DMS53 treated with DMSO at 0.1 percent for 48 hours (cell line): ENCODE results near the gene NEDD4L.

Source experiments
- DNase-seq: peaks from one replicate; lab custom pipeline; 2025; ENCODE audit not compliant: unreplicated experiment; lab: John Stamatoyannopoulos, UW

NEDD4L gene

DNA sequence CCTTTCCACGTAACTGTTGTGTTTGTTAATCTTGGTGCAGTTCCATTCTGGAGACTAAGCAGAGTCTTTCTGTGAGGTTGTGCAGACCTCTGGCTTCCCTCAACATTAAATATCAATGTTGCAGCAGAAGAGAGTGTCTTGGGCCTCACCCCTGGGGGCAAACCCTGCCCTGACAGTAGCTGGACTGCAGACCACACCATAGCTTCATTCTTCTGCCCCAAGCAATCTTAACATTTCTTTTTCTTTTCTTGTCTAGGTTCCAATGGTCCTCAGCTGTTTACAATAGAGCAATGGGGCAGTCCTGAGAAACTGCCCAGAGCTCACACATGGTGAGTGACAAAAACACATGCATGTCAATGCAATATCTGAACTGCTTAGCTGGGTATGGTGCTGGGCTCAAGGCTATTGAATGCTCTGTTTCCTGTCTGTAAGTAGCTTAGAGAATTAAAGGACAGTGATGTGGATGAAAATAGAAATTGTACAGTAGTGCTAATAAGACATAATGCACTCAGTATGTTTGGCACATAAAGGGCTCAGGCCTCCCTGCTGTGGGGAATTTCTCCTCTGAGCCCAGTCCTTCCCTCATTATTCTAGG is 347.3 kb downstream of the NEDD4L start:
- DNase-seq: no peak

DNA sequence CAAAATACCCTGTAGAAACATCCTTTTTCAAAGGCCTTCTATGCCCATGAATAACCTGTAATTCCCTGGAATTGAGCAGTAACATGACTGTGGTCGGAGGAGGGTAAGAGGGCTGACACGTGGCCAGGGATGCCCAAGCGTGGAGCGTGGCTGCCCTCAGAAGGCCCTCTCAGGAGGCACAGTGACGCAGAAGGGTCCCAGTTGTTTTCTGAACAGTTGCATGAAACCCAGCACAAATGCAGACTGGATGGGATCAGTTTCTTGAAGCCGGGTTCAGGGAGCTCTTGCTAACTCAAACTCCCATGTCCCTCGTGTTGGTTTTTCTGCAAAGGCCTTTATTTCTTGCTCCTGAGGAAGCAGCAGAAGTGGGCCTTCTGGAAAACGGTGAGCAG is 347.9 kb downstream of the NEDD4L start:
- no peak for DNase-seq

- no peak for DNase-seq
Observed at GRCh38 chr18:58392324-58393000, 348.4 kb downstream of the NEDD4L start.

DNA sequence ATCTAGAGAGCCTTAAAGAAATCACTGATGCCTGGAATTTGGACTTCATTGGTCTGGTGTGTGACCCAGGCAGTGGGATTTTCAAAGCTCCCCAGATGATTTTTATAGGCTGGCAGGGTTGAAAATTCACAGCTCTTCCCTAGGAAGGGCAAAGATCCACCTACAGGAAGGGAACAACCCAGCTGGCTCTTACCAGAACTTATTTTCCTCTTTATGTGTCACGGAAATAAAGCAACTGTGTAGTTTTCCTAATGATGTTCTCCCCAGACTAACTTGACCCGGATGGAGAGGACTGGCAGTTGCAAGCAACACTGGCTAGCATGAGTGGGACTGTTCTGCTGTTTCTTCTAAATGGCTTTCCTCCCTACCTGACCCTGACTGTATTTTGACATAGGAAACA is 349.3 kb downstream of the NEDD4L start:
- DNase-seq: no peak

- no peak for DNase-seq
Observed at GRCh38 chr18:58394046-58394445, 350.0 kb downstream of the NEDD4L start.

GRCh38 chr18:58394602-58395425 is 350.8 kb downstream of the NEDD4L start:
- DNase-seq: no peak

DNA sequence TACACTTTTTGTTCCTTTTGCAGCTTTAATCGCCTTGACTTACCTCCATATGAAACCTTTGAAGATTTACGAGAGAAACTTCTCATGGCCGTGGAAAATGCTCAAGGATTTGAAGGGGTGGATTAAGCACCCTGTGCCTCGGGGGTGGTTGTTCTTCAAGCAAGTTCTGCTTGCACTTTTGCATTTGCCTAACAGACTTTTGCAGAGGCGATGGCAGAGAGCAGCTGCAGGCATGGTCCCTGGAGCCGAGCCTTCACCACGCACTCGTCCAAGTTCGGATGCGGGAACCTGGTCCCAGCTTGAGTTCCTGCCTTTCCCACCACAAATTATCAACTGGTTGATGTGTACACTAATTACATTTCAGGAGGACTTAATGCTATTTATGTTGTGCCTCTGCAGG is 352.1 kb downstream of the NEDD4L start:
- no peak for DNase-seq

- DNase-seq: no peak
Observed at GRCh38 chr18:58396966-58397365, 352.9 kb downstream of the NEDD4L start.

DNA sequence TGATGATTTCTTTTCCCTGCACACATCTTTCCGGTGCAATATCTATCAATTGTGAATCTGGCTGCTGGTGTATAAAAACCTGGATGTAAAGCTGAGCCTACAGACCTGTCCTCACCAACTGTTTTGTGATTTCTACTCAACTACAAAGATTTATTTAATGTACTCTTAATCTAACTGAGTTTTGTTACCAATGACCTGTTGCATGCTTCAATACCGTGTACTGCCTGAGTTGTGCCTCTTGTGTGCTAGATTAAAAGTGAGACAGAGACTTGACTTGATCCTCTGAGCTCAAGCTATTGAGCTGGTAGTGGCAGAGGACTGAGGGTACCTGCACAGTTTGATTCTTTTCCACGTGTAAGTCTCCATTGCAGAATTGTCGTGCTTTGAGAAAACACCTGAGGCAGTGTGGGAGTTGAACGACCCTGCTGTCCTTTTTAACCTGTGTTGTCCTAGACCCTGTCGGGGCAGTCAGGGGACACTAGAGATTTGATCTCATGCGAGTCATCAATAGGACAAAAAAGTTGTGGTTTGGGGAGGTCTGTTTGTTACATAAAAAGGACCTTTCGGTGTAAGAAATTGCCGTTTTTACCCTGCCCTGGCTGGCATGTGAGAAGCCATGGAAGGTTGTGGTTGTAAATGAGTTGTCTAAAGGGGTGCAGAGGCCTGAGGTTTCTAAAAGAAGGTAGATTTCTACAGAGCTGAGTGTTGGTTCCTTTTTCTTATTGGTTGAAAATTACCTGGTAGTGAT is 353.5 kb downstream of the NEDD4L start:
- no peak for DNase-seq

GRCh38 chr18:58398648-58399398 is 354.8 kb downstream of the NEDD4L start:
- DNase-seq: no peak

- no peak for DNase-seq
Observed at GRCh38 chr18:58400331-58400870, 356.4 kb downstream of the NEDD4L start.

DNA sequence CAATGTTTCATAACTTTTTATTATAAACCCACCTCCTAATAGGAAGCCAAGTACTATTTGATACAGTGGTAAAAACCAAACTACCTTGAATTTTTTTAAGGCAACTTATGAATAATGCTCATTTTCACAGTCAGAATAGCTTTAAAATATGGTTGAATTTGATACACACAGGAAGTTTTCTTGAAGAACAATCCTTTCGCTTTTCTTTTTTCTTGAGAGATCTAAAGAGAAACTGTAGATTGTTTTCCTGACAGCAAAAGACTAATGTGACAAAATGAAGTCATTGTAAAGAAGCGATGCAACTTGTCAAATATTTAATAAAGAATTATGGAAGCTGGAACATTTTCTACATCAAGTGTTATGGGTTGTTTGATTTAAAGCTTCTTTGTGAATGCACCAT is 357.2 kb downstream of the NEDD4L start:
- DNase-seq: no peak

GRCh38 chr18:58402247-58402646 is 358.2 kb downstream of the NEDD4L start:
- no peak for DNase-seq

DNA sequence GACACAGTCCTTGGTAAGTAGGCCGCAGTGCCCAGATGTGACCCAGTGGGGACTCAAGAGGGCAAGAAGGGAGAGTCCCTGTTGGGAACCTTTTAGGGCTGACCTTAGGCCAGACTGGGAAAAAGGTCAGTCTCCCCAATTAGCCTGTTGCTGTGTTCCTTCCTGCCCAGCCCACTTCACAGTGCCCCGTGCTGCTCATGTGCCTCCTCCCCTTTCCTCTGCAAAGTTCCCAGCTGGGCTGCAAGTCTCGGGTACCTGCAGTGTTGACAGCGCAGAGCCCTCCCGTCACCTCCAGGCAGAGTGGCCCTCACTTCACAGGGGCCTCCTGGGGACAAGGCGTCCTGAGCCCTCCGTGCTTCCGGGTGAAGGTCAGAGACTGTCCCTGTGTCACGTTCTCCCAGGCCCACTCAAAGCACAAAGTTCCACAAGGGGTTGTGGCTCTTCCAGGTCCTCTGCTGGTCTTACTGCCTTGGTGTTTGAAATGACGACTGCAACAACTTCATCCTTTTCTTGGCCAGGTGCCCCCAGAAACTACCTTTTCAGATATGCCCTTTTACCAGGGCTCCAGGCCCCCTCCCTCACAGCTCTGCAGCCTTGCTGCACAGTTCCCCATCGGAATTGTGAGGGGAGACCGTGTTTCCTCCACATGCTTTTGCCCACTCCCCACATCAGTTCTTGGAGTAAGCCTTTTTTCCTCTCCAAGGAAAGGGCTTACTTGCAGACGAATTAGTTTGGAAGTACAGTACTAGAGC is 359.1 kb downstream of the NEDD4L start:
- no peak for DNase-seq

DNA sequence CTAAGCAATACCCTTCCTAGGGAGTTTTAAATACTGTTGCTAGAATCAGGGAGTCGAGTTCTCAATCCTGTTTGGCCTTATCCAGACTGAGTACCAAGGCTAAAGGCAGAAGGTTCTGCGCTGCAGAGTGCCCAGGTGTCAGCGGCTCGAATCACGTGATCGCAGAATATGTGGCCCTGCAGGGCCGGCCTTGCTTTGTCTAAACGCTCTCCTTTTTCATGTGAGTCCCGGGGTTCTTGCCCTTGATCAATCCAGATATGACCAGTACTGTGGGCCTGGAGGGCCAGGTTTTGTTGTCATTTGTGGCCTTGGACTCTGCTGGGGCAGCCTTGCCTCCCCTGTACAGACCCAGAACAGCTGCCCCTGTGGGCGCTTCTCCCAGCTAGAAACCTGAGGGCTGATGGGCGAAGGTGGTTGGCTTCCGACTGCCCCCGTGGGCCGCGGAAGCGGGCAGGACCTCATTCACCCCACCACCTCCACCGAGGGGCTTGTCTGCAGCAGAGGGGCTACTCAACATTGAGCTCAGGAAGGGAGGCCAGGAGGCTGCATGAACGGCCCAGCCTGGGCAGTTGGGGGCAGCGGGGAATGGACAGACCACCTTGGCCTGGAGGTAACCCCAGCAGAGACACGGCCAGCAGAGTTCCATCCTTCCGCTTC is 359.9 kb downstream of the NEDD4L start:
- no peak for DNase-seq

- no peak for DNase-seq
Observed at GRCh38 chr18:58405107-58405898, 361.3 kb downstream of the NEDD4L start.

DNA sequence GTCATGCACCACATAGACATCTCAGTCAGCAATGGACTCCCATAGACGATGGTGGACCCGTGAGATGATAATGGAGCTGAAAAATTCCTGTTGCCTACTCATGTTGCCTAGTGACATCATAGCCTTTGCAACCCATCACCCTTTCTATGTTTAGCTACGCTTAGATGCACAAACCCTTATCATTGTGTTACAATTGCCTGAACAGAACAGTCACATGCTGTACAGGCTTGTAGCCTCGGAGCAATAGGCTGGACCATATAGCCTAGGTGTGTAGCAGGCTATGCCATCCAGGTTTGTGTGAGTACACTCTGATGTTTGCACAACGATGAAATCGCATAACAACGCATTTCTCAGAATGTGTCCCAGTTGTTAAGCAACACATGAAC is 363.2 kb downstream of the NEDD4L start:
- peak; percentile 22 for DNase-seq

DNA sequence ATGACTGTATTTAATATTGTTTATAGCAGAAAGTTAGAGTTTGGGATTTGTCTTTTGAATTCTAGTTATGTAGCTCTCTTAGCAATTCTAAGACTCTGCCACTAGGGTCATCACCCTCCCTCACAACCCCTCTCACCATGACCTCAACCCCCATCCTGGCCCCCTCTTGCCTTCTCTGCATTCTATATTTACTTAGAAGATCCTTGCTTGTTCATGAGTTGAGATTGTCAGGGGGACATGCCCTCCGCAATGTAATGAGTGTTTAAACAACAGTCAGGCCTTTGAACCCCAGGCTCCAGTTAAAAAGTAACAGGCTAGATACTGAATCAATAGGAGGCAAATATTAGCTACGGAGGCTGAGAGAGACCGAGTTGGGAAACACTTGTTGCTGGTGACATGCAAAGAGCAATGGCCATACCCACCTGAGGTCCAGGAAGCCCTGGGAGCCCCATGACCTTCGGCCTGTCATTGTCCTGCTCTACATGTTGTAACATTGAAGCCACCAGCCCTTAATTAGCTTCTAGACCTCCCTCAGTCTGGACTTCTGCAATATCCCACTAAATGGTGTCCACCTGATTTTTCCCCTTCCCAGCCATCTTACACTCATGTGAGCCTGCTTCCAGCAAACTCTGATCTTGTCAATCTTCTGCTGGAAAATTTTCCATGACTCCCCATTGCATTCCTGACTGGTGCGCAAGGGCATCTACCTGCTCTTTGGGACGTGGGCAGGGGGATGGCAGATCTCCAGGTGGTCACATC is 363.8 kb downstream of the NEDD4L start:
- no peak for DNase-seq
